Measurements from ENCODE around the gene KIAA1586.
"Not testable (repeated sequence)": the region's sequence is repeated elsewhere in the genome, so short reads cannot be mapped to it uniquely, and the experiment has no call there.

DNA sequence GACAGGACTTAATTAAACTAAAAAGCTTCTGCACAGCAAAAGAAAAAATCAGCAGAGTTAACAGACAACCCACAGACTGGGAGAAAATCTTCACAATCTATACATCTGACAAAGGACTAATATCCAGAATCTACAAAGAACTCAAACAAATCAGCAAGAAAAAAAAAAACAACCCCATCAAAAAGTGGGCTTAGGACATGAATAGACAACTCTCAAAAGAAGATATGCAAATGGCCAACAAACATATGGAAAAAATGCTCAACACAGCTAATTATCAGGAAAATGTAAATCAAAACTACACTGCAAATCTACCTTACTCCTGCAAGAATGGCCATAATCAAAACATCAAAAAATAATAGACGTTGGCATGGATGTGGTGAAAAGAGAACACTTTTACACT, 2.4 kb upstream of the KIAA1586 start:
- TF ChIP-seq, protein P1, sequence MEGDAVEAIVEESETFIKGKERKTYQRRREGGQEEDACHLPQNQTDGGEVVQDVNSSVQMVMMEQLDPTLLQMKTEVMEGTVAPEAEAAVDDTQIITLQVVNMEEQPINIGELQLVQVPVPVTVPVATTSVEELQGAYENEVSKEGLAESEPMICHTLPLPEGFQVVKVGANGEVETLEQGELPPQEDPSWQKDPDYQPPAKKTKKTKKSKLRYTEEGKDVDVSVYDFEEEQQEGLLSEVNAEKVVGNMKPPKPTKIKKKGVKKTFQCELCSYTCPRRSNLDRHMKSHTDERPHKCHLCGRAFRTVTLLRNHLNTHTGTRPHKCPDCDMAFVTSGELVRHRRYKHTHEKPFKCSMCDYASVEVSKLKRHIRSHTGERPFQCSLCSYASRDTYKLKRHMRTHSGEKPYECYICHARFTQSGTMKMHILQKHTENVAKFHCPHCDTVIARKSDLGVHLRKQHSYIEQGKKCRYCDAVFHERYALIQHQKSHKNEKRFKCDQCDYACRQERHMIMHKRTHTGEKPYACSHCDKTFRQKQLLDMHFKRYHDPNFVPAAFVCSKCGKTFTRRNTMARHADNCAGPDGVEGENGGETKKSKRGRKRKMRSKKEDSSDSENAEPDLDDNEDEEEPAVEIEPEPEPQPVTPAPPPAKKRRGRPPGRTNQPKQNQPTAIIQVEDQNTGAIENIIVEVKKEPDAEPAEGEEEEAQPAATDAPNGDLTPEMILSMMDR (IDR thresholded peaks at IDR 0.05; ENCODE audit: extremely low read depth in 1 of 2, insufficient read depth in 1 of 2, low read depth in 1 of 2, low read length in 2 of 2): not testable (repeated sequence)
- TF ChIP-seq POLR2AphosphoS5 (IDR thresholded peaks at IDR 0.05; ENCODE audit: insufficient read depth, low read depth, low read length); JUN (IDR thresholded peaks at IDR 0.05; ENCODE audit: borderline replicate concordance, insufficient read depth, insufficient read length, low read depth): not testable (repeated sequence)

Data from endothelial cell of umbilical vein (primary cell).